ENCODE results near the gene LYPD5.

- TF ChIP-seq CTCF (IDR thresholded peaks at IDR 0.05) = no peak
- TF ChIP-seq POLR2A (IDR thresholded peaks at IDR 0.05) = no peak
Observed at GRCh38 chr19:43826787-43827754, 24.8 kb upstream of the LYPD5 start, which contains the start of gene ZNF283.
